Stimulated activated CD4-positive, alpha-beta T cell treated with anti-CD3 and anti-CD28 coated beads, Interleukin-15, amount 100 ng/mL, for 1 hour (primary cell): ENCODE data around the gene GLB1L.

ENCODE experiments used
- DNase-seq, 2 donors: peaks; one replicate each; pipeline ENCODE4 v3.0.0-alpha.2; 2020; ENCODE audit warnings: low read depth in 1 of 2, low spot score in 1 of 2

Gene GLB1L

GRCh38 chr2:219253753-219254589 is 8.7 kb upstream of the GLB1L start, which contains the start of gene TUBA4A:
Gene TUBA4A, minus strand, starts transcription at chr2:219253918. Its CDS starts 60 bp downstream, at chr2:219253858.
- DNase-seq = peak; percentile 88 to 89

- peak; percentile 17 to 21 for DNase-seq
Measured at GRCh38 chr2:219252900-219253752, 7.9 kb upstream of the GLB1L start, which contains the start of gene TUBA4B. Gene TUBA4B, plus strand, starts transcription at chr2:219253243. Its CDS starts 165 bp downstream, at chr2:219253408.

DNA sequence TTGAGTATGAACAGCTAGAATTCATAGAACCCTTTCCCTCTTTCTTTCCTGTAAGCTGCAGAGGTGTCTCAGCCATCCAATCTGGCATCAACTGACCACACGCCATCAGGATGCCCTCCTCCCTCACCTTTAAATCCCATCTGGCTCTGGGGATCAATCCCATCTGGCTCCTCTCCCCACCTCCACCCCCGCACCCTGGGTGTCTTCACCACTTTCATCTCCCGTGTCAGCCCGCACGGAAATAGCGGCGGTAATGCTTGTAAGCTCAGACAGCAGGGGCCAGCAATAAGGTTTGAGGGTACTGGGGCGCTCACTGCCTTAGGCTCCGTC is 7.3 kb upstream of the GLB1L start:
- DNase-seq = no peak

GRCh38 chr2:219252084-219252483 is 6.8 kb upstream of the GLB1L start:
- peak in 1 of 2 donors; percentile 8 for DNase-seq

DNA sequence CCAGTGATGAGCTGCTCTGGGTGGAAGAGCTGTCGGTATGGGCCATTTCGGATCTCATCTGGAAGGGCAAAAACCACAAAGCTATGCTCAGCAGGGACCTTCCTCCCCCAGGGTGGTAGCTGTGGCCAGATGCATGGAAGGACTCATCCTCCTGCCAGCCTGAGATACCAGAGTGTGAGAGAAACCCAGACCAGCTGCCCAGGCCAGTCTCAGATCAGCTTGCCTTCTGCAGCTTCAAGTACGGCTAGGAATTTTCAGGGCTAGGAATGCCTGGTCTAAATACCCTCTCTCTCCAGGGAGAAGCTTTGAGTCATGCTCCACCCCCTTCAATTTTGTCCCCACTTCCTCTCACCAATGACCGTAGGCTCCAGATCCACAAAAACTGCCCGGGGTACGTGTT is 6.4 kb upstream of the GLB1L start:
- DNase-seq = no peak

DNA sequence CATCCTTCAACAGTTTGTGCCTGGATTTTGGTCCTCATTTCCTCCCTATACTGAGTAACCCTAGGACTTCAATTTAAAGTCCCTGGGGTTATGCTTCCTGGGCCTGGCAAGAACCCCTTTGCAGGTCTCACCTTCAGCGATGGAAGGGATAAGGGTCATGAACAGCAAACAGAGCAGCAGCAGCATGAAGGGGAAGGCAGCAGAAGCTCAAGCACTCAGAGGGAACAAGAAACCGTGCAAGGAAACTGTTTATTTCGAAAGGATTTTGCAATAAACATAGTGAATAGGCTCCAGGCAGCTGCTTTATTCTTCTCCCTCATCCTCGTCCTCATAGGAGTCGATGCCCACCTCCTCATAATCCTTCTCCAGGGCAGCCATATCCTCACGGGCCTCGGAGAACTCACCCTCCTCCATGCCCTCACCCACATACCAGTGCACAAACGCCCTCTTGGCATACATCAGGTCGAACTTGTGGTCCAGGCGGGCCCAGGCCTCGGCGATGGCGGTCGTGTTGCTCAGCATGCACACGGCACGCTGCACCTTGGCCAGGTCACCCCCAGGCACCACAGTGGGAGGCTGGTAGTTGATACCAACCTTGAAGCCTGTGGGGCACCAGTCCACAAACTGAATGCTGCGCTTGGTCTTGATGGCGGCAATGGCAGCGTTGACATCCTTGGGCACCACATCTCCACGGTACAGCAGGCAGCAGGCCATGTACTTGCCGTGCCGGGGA is 5.0 kb upstream of the GLB1L start:
- no peak for DNase-seq

- peak in 1 of 2 donors; percentile 14 for DNase-seq
Measured at GRCh38 chr2:219249203-219249980, 4.1 kb upstream of the GLB1L start.

DNA sequence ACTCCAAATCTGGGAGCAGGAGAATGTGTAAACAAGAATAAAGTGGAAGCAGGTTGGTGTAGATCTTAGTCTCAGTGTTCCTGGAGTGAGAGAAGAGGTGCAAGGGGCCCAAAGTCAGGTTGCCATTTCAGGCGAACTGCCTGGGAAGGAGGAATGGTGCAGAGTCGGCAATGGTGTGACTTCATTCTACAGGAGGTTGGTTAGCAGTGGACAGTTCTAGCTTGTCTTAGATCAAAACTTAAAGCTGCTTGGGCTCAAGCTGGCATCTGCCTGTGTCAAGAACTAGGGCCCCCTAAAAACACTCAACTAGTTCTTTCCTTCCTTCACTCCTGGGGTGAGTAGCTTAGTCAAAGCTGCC is 3.6 kb upstream of the GLB1L start:
- no peak for DNase-seq

DNA sequence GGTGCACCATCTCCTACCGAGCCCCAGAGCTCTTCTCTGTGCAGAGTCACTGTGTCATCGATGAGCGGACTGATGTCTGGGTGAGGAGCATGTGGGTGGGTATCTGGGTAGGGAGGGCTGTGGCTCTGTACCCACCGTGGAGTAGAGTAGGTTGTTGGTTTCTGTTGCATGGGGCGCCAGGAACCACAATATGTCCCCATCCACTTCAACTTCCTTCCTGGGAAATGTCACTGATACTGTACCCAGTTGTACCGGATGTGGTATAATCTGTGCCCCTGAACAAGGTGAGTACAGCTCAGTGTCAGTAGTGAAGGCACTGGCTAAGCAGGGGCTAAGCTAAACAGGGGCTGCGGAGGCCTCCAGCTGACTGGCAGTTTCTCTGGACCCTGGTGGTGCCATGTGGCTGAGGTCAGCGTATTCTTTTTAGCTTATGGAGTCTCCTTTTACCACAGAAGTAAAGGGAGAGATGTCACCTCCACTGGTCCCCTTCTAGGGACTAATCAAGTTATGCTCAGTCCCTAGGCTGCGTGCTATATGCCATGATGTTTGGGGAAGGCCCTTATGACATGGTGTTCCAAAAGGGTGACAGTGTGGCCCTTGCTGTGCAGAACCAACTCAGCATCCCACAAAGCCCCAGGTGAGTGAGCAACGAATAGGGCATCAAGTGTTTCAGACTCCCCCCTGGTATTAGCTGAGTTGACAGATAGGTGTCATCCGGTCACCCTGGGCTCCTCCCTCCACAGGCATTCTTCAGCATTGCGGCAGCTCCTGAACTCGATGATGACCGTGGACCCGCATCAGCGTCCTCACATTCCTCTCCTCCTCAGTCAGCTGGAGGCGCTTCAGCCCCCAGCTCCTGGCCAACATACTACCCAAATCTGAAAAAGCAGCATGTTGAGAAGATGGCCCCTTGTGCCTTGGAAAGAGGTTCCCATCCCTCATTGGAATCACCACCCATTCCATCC is 2.7 kb upstream of the GLB1L start:
- peak; percentile 27 to 31 for DNase-seq

GRCh38 chr2:219246559-219246958 is 1.3 kb upstream of the GLB1L start:
- no peak for DNase-seq

GRCh38 chr2:219245899-219246230 is 621 bp upstream of the GLB1L start:
- DNase-seq = no peak

GRCh38 chr2:219244789-219245147 is 476 bp downstream of the GLB1L start:
- no peak for DNase-seq

DNA sequence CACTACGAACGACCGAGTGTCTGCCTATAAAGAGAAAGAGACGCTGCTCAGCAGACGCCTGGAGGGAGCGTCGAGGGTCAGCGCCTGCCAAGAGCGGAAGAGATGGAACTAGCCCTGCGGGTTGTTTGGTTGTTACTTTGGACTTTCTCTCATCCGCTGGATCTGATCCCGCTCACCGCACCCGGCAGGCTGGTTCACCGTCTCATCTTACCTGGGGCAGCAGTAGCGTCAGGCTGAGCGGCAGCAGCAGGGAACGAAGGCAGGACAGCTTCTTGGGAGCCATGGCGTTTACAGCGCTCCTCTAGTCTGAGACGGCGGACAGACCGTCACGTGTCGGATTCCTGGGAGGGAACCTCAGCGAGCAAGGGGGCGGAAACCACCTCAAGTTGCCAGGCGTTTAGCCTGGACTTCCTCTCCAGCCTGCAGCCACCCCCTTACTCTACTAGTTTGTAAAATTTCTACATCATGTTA is 1.9 kb downstream of the GLB1L start:
- no peak for DNase-seq

DNA sequence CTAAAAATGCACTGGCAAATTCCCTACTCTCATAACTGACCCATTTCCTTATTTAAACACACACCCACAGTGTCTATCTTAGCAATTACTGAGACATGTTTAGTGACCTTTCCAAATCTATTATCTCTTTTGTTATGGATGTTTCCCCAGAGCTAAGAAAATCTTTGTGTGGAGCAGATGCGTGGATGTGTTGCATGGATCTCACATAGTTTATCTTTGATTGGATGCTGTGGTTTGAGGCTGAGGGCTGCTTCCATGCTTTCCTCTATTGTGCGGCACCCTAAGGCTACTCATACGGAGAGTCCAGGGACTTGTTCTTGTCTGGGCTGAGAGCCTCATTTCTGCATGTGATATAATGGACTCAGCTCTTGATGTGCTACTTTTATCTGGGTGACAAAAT is 10.9 kb downstream of the GLB1L start:
- DNase-seq = no peak

GRCh38 chr2:219230059-219230540 is 15.1 kb downstream of the GLB1L start:
- no peak for DNase-seq

DNA sequence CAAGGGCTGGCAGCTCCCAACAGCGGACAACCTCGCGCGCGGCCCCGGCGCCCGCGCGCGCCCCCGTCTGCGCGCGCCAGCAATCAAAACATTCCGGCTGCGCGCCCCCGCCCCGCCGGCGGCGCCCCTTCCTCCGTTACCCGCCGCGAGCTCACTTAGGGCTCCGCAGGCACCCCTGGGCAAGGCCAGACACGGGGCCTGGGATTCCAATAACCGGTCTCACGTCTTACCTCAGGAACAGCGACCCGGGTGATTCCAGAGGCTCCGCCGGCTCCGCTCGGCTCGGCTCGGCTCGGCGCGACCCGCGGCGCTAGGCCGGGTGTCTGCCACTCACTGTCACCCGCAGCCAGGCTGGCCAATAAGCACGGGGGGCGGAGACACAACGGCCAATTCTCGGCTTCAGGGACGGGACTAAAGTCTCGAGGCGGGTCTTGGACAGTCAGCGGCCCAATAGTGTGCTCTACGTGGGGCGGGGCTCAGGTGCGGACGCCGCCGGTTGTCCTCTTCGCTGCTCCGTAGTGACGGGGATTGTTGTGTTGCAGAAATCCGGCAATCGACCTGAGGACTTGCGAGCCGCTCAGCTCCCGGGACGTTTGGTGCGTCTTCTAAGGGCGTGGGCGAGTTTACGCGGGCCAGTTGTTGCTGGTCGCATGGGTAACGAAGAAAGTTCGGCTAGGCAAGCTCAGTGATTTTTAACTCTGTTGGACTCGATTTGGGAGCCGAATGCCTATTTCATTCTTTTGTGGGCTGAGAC is 15.8 kb downstream of the GLB1L start, which contains the start of the genes ANKZF1 and ATG9A:
Gene ANKZF1 (plus strand): TSS at position 502 of the 754 bp plus-strand sequence. CDS start 452 bp downstream, outside the sequence.
Gene ATG9A (minus strand): TSS at position 332 of the 754 bp plus-strand sequence. CDS start 1,612 bp downstream, outside the sequence.
- peak; percentile 93 to 94 for DNase-seq

DNA sequence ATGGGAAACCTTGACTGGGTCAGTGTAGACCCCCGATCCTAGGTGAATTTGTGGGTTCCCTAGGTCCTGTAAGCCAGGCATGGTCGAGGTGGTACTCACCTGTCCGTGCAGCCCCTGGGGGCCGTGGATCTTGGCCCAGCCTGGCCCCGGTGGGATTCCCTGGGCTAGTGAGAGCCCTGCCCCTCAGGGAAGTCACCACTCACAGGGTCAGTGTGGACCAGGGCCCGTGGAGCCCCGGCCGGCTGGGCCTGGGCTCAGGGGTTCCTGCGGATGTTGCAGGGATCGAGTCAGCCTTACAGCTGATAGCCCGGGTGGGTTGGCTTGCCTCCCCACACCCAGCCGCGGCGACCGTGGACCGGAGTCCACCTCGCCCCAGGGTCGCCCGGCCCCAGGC is 16.3 kb downstream of the GLB1L start:
- DNase-seq = no peak
